Liver (tissue), 3 donors: ENCODE measurements around the gene GMDS.

Experiments
- CTCF ChIP-seq: fragments of 150-350 bp; IDR thresholded peaks from 2 replicates; pipeline ENCODE4 v1.5.1; 2017; ENCODE audit warnings: improper control_type of control experiment, low read depth, low read length; ENCODE audit not compliant: missing input control
- EGR1 ChIP-seq, 2 donors: IDR thresholded peaks; 2 replicates each; pipeline ENCODE4 v1.6.1; 2016 to 2018; ENCODE audit warnings: antibody characterized with exemption in 2 of 2, low read depth in 2 of 2
- NR2F2 ChIP-seq: IDR thresholded peaks from 2 replicates; pipeline ENCODE4 v1.6.1; 2016; ENCODE audit warnings: antibody characterized with exemption
- RAD21 ChIP-seq, 2 donors: IDR thresholded peaks; 2 replicates each; pipeline ENCODE4 v1.6.1; 2016; ENCODE audit warnings: antibody characterized with exemption in 2 of 2, mild to moderate bottlenecking in 2 of 2
- ZBTB33 ChIP-seq: IDR thresholded peaks from 2 replicates; pipeline ENCODE4 v1.6.1; 2016; ENCODE audit warnings: antibody characterized with exemption
- TF ChIP-seq, protein P1 (sequence below): IDR thresholded peaks from 2 replicates; pipeline ENCODE4 v1.6.1; 2016; ENCODE audit warnings: antibody characterized with exemption, mild to moderate bottlenecking
- donor health status: healthy.
- donor health status: healthy.

DNA sequence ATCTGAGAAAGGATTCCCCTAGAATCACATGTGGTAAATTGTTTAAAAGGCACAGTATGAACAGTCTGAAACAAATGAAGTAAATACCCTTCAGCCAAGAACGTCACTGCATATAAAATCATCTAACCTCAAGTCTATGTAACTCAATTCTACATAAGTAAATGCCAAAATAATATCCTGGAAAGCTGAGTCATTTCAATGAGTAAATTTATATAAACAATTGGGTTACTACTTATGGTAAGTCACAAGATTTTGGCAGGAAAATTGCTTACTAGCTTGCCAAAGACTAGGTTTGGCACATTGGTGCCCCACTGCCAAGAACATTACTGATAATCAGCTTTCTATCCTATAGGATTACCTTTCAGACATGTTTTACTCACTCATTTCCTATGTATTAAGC is 8.4 kb downstream of the GMDS start:
- TF ChIP-seq CTCF (no peak), ZBTB33 (no peak), NR2F2 (no peak), RAD21 (IDR thresholded peaks at IDR 0.05) (no peak), EGR1 (IDR thresholded peaks at IDR 0.05; ENCODE audit: low read depth in 2 of 2) (no peak)
- TF ChIP-seq, protein P1, sequence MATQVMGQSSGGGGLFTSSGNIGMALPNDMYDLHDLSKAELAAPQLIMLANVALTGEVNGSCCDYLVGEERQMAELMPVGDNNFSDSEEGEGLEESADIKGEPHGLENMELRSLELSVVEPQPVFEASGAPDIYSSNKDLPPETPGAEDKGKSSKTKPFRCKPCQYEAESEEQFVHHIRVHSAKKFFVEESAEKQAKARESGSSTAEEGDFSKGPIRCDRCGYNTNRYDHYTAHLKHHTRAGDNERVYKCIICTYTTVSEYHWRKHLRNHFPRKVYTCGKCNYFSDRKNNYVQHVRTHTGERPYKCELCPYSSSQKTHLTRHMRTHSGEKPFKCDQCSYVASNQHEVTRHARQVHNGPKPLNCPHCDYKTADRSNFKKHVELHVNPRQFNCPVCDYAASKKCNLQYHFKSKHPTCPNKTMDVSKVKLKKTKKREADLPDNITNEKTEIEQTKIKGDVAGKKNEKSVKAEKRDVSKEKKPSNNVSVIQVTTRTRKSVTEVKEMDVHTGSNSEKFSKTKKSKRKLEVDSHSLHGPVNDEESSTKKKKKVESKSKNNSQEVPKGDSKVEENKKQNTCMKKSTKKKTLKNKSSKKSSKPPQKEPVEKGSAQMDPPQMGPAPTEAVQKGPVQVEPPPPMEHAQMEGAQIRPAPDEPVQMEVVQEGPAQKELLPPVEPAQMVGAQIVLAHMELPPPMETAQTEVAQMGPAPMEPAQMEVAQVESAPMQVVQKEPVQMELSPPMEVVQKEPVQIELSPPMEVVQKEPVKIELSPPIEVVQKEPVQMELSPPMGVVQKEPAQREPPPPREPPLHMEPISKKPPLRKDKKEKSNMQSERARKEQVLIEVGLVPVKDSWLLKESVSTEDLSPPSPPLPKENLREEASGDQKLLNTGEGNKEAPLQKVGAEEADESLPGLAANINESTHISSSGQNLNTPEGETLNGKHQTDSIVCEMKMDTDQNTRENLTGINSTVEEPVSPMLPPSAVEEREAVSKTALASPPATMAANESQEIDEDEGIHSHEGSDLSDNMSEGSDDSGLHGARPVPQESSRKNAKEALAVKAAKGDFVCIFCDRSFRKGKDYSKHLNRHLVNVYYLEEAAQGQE = no peak
